Mesothelial cell of epicardium (in vitro differentiated cells): ENCODE results near the gene ZNRD2. TPM values are rescaled to one million over a fixed set of nuclear protein-coding genes. Genes with fewer than 3 reads are reported as not detected.
A peak's percentile ranks its signal among the peaks of the same experiment; 100 is the strongest.

Experiments
- DNase-seq, 2 experiments: peaks; one replicate each; pipeline ENCODE4 v3.0.0; 2021; ENCODE audit warnings: low spot score in 2 of 2; ENCODE audit not compliant: unreplicated experiment in 2 of 2
- H3K27ac Mint-ChIP-seq: 2 replicates; pipeline ENCODE4 v1.8.0; 2021; ENCODE audit warnings: mixed read lengths
- H3K27me3 Mint-ChIP-seq: 2 replicates; pipeline ENCODE4 v1.8.0; 2021; ENCODE audit warnings: low read depth, mixed read lengths
- H3K36me3 Mint-ChIP-seq: 2 replicates; pipeline ENCODE4 v1.8.0; 2021; ENCODE audit warnings: mixed read lengths
- H3K4me1 Mint-ChIP-seq: 2 replicates; pipeline ENCODE4 v1.8.0; 2021; ENCODE audit warnings: mixed read lengths
- H3K4me3 Mint-ChIP-seq: 2 replicates; pipeline ENCODE4 v1.8.0; 2021; ENCODE audit warnings: mild to moderate bottlenecking, moderate library complexity, mixed read lengths
- H3K9me3 Mint-ChIP-seq: 2 replicates; pipeline ENCODE4 v1.8.0; 2021; ENCODE audit warnings: mixed read lengths
- CTCF ChIP-seq: fragments of 200-600 bp; sonication (generic); IDR thresholded peaks from one replicate; pipeline ENCODE4 v1.5.0; 2021; ENCODE audit warnings: antibody characterized with exemption; ENCODE audit not compliant: unreplicated experiment
- total RNA-seq: library from RNA; stranded (reverse); gene quantifications from 3 replicates; pipeline ENCODE4 v1.2.1, GENCODE V29; 2021

ZNRD2 gene
- total RNA-seq, 1 donor from 2014 or later, result 27.4 TPM

GRCh38 chr11:65610404-65610803 is 40.1 kb downstream of the ZNRD2 start:
- no peak for DNase-seq

DNA sequence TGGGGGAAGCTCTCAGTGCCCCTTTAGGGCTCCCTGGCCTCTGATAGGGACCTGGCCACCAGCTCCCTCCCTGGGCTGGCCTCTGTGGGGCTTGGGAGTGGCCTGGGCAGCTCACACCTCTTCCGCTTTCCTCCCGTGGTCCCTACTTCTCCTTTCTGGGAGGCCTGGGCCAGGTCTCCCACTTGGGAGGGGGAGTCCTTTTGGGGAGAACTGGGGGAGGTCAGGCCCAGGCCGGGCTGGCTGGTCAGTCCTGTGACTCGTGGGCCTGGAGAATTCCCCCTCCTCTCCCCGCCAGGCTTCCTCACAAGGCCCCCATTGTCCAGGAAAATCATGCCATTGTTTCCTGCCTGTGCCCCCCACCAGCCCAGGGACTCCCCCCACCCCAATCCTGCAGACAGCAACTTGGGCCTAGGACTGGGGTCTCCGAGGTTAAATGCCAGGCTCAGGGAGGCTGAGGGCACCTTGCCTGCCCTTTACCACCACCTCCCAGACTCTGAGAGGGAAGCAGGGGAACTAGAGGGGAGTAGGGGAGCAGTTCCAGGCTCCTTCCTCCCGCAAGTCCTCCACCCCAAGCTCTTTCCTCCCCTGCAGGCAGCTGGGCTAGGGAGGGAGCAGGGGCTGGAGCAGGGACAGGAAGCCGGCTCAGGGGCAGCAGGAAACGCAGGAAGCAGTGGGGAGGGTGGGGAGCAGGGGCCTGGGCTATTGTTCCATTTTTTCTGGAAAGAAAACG is 40.9 kb downstream of the ZNRD2 start:
- peaks cover 25% of the 10 kb centered on the region for H3K4me1 Mint-ChIP-seq
- H3K27me3 Mint-ChIP-seq, result no peaks in the 10 kb centered on the region
- no peaks in the 10 kb centered on the region for H3K9me3 Mint-ChIP-seq
- H3K36me3 Mint-ChIP-seq, result peaks cover 8% of the 10 kb centered on the region
- H3K4me3 Mint-ChIP-seq, result no peak overlapping the region
- H3K27ac Mint-ChIP-seq, result no peak overlapping the region
- no peak for TF ChIP-seq CTCF
- no peak for DNase-seq

More at GRCh38 chr11:65610404-65610803, 40.1 kb downstream of the ZNRD2 start:
- H3K4me1 Mint-ChIP-seq, result peaks cover 25% of the 10 kb centered on the region
- TF ChIP-seq CTCF, result no peak
- H3K27ac Mint-ChIP-seq, result no peak overlapping the region
- H3K36me3 Mint-ChIP-seq, result peaks cover 10% of the 10 kb centered on the region
- no peaks in the 10 kb centered on the region for H3K27me3 Mint-ChIP-seq
- no peaks in the 10 kb centered on the region for H3K9me3 Mint-ChIP-seq
- no peak overlapping the region for H3K4me3 Mint-ChIP-seq

- H3K27me3 Mint-ChIP-seq, result no peaks in the 10 kb centered on the region
- TF ChIP-seq CTCF, result no peak
Observed at GRCh38 chr11:65611758-65612603, 41.7 kb downstream of the ZNRD2 start.

DNA sequence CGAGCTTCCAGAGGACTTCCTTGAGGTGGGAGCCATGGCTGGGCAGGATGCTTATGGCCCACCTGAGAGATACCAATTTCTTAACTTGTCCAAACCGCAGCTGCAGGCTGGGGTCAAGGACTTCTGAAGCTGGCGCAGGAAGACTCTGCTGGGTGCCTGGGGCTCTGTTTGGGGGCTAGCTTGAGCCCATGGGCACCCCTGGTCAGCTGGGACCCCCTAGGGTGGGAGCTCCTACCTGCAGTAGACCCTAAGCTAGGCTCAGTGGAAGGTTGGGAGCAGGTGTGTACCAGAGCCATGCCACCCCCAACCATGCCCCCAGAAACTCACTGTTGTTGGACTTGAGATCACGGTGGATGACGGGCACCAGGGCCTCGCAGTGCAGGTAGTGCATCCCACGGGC is 42.4 kb downstream of the ZNRD2 start:
- Mint-ChIP-seq H3K36me3 (peaks cover 8% of the 10 kb centered on the region), H3K27me3 (no peaks in the 10 kb centered on the region), H3K4me3 (peak overlapping the region; percentile 87), H3K4me1 (peaks cover 21% of the 10 kb centered on the region), H3K27ac (peak overlapping the region; percentile 85), H3K9me3 (no peaks in the 10 kb centered on the region)
- no peak for DNase-seq
- TF ChIP-seq CTCF, result no peak

More at GRCh38 chr11:65611758-65612603, 41.7 kb downstream of the ZNRD2 start:
- H3K36me3 Mint-ChIP-seq, result peaks cover 8% of the 10 kb centered on the region
- peak overlapping the region; percentile 85 for H3K27ac Mint-ChIP-seq
- H3K9me3 Mint-ChIP-seq, result no peaks in the 10 kb centered on the region
- peak overlapping the region; percentile 87 for H3K4me3 Mint-ChIP-seq
- DNase-seq, result no peak
- H3K4me1 Mint-ChIP-seq, result peaks cover 26% of the 10 kb centered on the region

GRCh38 chr11:65613091-65613928 is 43.0 kb downstream of the ZNRD2 start:
- H3K4me3 Mint-ChIP-seq, result peak overlapping the region; percentile 87
- no peak for DNase-seq

More at GRCh38 chr11:65613091-65613928, 43.0 kb downstream of the ZNRD2 start:
- Mint-ChIP-seq H3K36me3 (peaks cover 5% of the 10 kb centered on the region), H3K9me3 (no peaks in the 10 kb centered on the region), H3K4me1 (peaks cover 21% of the 10 kb centered on the region), H3K27me3 (no peaks in the 10 kb centered on the region), H3K27ac (peak overlapping the region; percentile 64)
- TF ChIP-seq CTCF, result no peak
